ENCODE data around the gene ANKRD63.

ANKRD63 gene

GRCh38 chr15:40313531-40314398, 30.9 kb upstream of the ANKRD63 start:
- FAIRE-seq: no peak

- no peak for FAIRE-seq
Observed at GRCh38 chr15:40312370-40313158, 29.7 kb upstream of the ANKRD63 start.

GRCh38 chr15:40310993-40311392, 28.1 kb upstream of the ANKRD63 start:
- no peak for FAIRE-seq

- no peak for FAIRE-seq
Observed at GRCh38 chr15:40310001-40310959, 27.4 kb upstream of the ANKRD63 start.

- FAIRE-seq: no peak
Observed at GRCh38 chr15:40309344-40309862, 26.5 kb upstream of the ANKRD63 start.

- FAIRE-seq: no peak
Observed at GRCh38 chr15:40307421-40308211, 24.8 kb upstream of the ANKRD63 start, which contains the start of gene PLCB2. Gene PLCB2 (minus strand): TSS chr15:40307935. CDS start chr15:40307672, 263 bp downstream.

GRCh38 chr15:40306908-40307307, 24.0 kb upstream of the ANKRD63 start:
- no peak for FAIRE-seq

- no peak for FAIRE-seq
Observed at GRCh38 chr15:40306371-40306770, 23.5 kb upstream of the ANKRD63 start.

- FAIRE-seq: no peak
Observed at GRCh38 chr15:40305281-40305680, 22.4 kb upstream of the ANKRD63 start.

- no peak for FAIRE-seq
Observed at GRCh38 chr15:40303576-40303975, 20.7 kb upstream of the ANKRD63 start.

GRCh38 chr15:40302981-40303380, 20.1 kb upstream of the ANKRD63 start:
- FAIRE-seq: no peak

- no peak for FAIRE-seq
Observed at GRCh38 chr15:40302288-40302886, 19.5 kb upstream of the ANKRD63 start.

- no peak for FAIRE-seq
Observed at GRCh38 chr15:40301467-40302179, 18.8 kb upstream of the ANKRD63 start.

- FAIRE-seq: no peak
Observed at GRCh38 chr15:40300771-40301170, 17.9 kb upstream of the ANKRD63 start.

- FAIRE-seq: no peak
Observed at GRCh38 chr15:40300367-40300766, 17.5 kb upstream of the ANKRD63 start.

GRCh38 chr15:40298216-40298935, 15.5 kb upstream of the ANKRD63 start:
- FAIRE-seq: no peak

GRCh38 chr15:40297356-40297755, 14.5 kb upstream of the ANKRD63 start:
- FAIRE-seq: no peak

GRCh38 chr15:40296561-40297230, 13.8 kb upstream of the ANKRD63 start:
- FAIRE-seq: no peak

Data from endometrium (tissue), 2 donors.